Neural cell (in vitro differentiated cells): ENCODE results near the gene KRTAP5-6. TPM values are rescaled to one million over a fixed set of nuclear protein-coding genes. Genes with fewer than 3 reads are reported as not detected.

Experiments
- H2AFZ ChIP-seq: fragments of 200-600, 300-800 bp; sonication (generic), shearing (Covaris generic); 2 replicates; pipeline ENCODE4 v1.6.0; 2014; ENCODE audit warnings: low read depth, mild to moderate bottlenecking, antibody characterized with exemption, low read length, moderate library complexity
- H3F3A ChIP-seq: fragments of 200-600 bp; shearing (Covaris generic); 2 replicates; pipeline ENCODE4 v1.6.1; 2016; ENCODE audit warnings: mild to moderate bottlenecking, moderate library complexity, mixed read lengths, antibody characterized with exemption, low read length; ENCODE audit not compliant: insufficient read depth, poor library complexity, severe bottlenecking
- H3K27ac ChIP-seq: fragments of 200-600, 300-800 bp; sonication (generic), shearing (Covaris generic); 2 replicates; pipeline ENCODE4 v1.5.1; 2014; ENCODE audit warnings: mild to moderate bottlenecking, low read length, moderate library complexity
- H3K27me3 ChIP-seq: fragments of 300-800, 200-600 bp; sonication (generic), shearing (Covaris generic); 2 replicates; pipeline ENCODE4 v1.6.0; 2014; ENCODE audit warnings: mild to moderate bottlenecking, low read depth, low read length, moderate library complexity; ENCODE audit not compliant: insufficient read depth
- H3K36me3 ChIP-seq: fragments of 300-800, 200-600 bp; sonication (generic), shearing (Covaris generic); 2 replicates; pipeline ENCODE4 v1.5.1; 2014; ENCODE audit warnings: mild to moderate bottlenecking, antibody characterized with exemption, low read length, moderate library complexity; ENCODE audit not compliant: insufficient read depth
- H3K4me2 ChIP-seq: fragments of 300-800, 200-600 bp; sonication (generic), shearing (Covaris generic); 2 replicates; pipeline ENCODE4 v1.6.0; 2014; ENCODE audit warnings: mild to moderate bottlenecking, low read length
- H3K4me3 ChIP-seq: fragments of 300-800, 200-600 bp; sonication (generic), shearing (Covaris generic); 2 replicates; pipeline ENCODE4 v1.5.1; 2014; ENCODE audit warnings: mild to moderate bottlenecking, low read length, moderate library complexity
- H3K79me2 ChIP-seq: fragments of 200-600 bp; shearing (Covaris generic); replicated peaks from 2 replicates; pipeline ENCODE4 v1.6.0; 2014; ENCODE audit warnings: mild to moderate bottlenecking, low read length, moderate library complexity; ENCODE audit not compliant: insufficient read depth
- H3K9ac ChIP-seq: fragments of 300-800, 200-600 bp; sonication (generic), shearing (Covaris generic); 2 replicates; pipeline ENCODE4 v1.6.1; 2016; ENCODE audit warnings: mild to moderate bottlenecking, low read length, mixed read lengths
- H3K9me2 ChIP-seq: fragments of 200-600 bp; shearing (Covaris generic); 2 replicates; pipeline ENCODE4 v1.6.1; 2016; ENCODE audit warnings: mild to moderate bottlenecking, low read length, mixed read lengths; ENCODE audit not compliant: insufficient read depth
- H3K9me3 ChIP-seq: fragments of 200-600, 300-800 bp; sonication (generic), shearing (Covaris generic); 2 replicates; pipeline ENCODE4 v1.6.1; 2016; ENCODE audit warnings: mild to moderate bottlenecking, mixed run types, low read length, moderate library complexity, mixed read lengths
- H4K20me1 ChIP-seq: fragments of 200-600 bp; shearing (Covaris generic); 2 replicates; pipeline ENCODE4 v1.6.1; 2016; ENCODE audit warnings: mild to moderate bottlenecking, mixed run types; ENCODE audit not compliant: insufficient read depth
- EP300 ChIP-seq: fragments of 450-650 bp; conservative IDR thresholded peaks from 2 replicates; pipeline ENCODE4 v1.6.1; 2014; ENCODE audit warnings: antibody characterized with exemption, mild to moderate bottlenecking, moderate library complexity; ENCODE audit not compliant: poor library complexity, severe bottlenecking
- EZH2 ChIP-seq: fragments of 200-600, 300-800 bp; shearing (Covaris generic), sonication (generic); IDR thresholded peaks from 2 replicates; pipeline ENCODE4 v1.6.1; 2014; ENCODE audit warnings: antibody characterized with exemption, low read length, borderline replicate concordance, mild to moderate bottlenecking; ENCODE audit not compliant: insufficient read depth, poor library complexity, severe bottlenecking
- MXI1 ChIP-seq: fragments of 450-650 bp; conservative IDR thresholded peaks from 2 replicates; pipeline ENCODE4 v1.6.1; 2014; ENCODE audit warnings: antibody characterized with exemption, mild to moderate bottlenecking; ENCODE audit not compliant: poor library complexity, severe bottlenecking
- POLR2AphosphoS5 ChIP-seq: IDR thresholded peaks from 2 replicates; pipeline ENCODE4 v1.6.1; 2012
- RAD21 ChIP-seq: fragments of 450-650 bp; conservative IDR thresholded peaks from 2 replicates; pipeline ENCODE4 v1.6.1; 2014; ENCODE audit warnings: antibody characterized with exemption, mild to moderate bottlenecking, moderate library complexity
- SMC3 ChIP-seq: fragments of 450-650 bp; conservative IDR thresholded peaks from 2 replicates; pipeline ENCODE4 v1.6.1; 2014; ENCODE audit warnings: antibody characterized with exemption, mild to moderate bottlenecking, moderate library complexity; ENCODE audit not compliant: poor library complexity
- TAF1 ChIP-seq: IDR thresholded peaks from 2 replicates; pipeline ENCODE4 v1.6.1; 2012; ENCODE audit warnings: low read depth
- polyA plus RNA-seq: library from polyadenylated mRNA; depleted of rRNA; stranded (reverse); fragments of >200 nt; gene quantifications from 2 replicates; pipeline ENCODE4 v1.2.3, GENCODE V29; 2014
- TF ChIP-seq, protein P1 (sequence below): fragments of 450-650 bp; IDR thresholded peaks from 2 replicates; pipeline ENCODE4 v1.5.1; 2014; ENCODE audit warnings: antibody characterized with exemption, mild to moderate bottlenecking, moderate library complexity; ENCODE audit not compliant: poor library complexity, severe bottlenecking
- TF ChIP-seq, protein P2 (sequence below): IDR thresholded peaks from 2 replicates; pipeline ENCODE4 v1.6.1; 2012; ENCODE audit warnings: borderline replicate concordance

KRTAP5-6 gene
- polyA plus RNA-seq, 1 donor from 2014 or later: not detected

DNA sequence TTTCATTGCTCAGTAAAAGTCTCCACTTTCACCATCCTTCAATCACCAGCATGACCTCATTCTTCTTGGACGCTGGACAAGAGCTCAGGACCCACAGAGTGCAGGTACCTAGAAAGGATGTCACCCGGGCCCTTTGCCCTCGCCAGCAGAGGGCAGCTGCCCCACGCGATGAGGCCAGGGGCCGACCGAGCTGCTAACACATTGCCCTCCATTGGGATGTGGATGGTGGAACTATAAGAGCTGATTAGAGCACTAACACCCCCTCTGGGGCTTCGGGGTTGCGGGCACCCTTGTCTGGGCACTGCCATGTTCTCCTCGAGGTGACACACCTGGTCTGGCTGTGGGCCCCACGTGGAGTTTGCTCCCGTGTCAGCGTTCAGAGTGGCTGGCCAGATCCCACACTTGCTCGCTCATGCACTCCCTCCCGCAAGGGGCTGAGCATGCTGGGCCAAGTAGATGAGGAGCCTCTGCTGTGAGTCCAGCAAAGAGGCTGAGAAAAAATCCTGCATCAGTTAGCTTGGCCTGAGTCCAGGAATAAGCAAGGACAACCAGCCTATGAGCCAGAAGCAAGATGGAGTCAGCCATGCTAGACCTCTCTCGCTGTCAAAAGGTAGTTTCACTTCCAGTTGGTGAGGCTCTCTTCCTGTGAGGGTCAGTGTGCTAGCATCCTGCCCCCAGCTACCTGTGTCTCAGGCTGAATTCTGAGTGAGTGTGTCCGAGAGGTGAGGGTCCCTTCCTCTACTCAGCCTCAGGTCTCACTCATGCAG, 9.8 kb downstream of the KRTAP5-6 start:
- H3K4me2 ChIP-seq: no peak overlapping the region
- no peaks in the 10 kb centered on the region for H3K9me2 ChIP-seq
- H3K27ac ChIP-seq: no peak overlapping the region
- H3F3A ChIP-seq: no peaks in the 10 kb centered on the region
- H3K79me2 ChIP-seq: no peaks in the 10 kb centered on the region
- TF ChIP-seq, protein P1, sequence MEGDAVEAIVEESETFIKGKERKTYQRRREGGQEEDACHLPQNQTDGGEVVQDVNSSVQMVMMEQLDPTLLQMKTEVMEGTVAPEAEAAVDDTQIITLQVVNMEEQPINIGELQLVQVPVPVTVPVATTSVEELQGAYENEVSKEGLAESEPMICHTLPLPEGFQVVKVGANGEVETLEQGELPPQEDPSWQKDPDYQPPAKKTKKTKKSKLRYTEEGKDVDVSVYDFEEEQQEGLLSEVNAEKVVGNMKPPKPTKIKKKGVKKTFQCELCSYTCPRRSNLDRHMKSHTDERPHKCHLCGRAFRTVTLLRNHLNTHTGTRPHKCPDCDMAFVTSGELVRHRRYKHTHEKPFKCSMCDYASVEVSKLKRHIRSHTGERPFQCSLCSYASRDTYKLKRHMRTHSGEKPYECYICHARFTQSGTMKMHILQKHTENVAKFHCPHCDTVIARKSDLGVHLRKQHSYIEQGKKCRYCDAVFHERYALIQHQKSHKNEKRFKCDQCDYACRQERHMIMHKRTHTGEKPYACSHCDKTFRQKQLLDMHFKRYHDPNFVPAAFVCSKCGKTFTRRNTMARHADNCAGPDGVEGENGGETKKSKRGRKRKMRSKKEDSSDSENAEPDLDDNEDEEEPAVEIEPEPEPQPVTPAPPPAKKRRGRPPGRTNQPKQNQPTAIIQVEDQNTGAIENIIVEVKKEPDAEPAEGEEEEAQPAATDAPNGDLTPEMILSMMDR: no peak
- no peak for TF ChIP-seq POLR2AphosphoS5
- no peak overlapping the region for H2AFZ ChIP-seq
- no peaks in the 10 kb centered on the region for H3K36me3 ChIP-seq
- H3K4me3 ChIP-seq: no peak overlapping the region
- H3K9ac ChIP-seq: no peak overlapping the region
- H4K20me1 ChIP-seq: no peaks in the 10 kb centered on the region
- H3K27me3 ChIP-seq: no peaks in the 10 kb centered on the region
- no peaks in the 10 kb centered on the region for H3K9me3 ChIP-seq

DNA sequence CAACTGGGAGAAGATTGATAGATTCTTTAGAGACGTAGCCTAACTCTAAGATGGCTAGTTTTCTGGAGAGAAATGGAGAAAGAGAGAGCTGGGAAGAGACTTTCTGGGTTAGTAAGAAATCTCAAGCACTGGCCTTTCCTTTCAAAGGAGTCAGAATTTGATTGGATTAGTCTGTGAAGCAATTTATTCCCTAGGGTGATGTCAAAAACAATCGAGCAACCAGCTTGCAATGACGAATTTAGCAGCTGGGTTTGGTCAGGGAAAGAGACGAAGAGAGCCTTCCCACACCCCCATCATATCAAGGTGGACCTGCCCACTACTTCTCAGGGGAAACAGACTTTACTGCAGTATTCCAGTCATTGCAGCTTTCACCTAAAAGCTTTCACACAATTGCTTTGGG, 10.8 kb downstream of the KRTAP5-6 start:
- no peaks in the 10 kb centered on the region for H3K9me2 ChIP-seq
- H3K4me2 ChIP-seq: no peak overlapping the region
- H3K9ac ChIP-seq: no peak overlapping the region

More for the DNA sequence above, 10.8 kb downstream of the KRTAP5-6 start:
- H4K20me1 ChIP-seq: no peaks in the 10 kb centered on the region
- TF ChIP-seq, protein P1: no peak
- TF ChIP-seq TAF1: no peak
- no peak for TF ChIP-seq EZH2
- no peak for TF ChIP-seq MXI1
- no peak for TF ChIP-seq POLR2AphosphoS5
- TF ChIP-seq RAD21: no peak
- TF ChIP-seq SMC3: no peak
- TF ChIP-seq, protein P2, sequence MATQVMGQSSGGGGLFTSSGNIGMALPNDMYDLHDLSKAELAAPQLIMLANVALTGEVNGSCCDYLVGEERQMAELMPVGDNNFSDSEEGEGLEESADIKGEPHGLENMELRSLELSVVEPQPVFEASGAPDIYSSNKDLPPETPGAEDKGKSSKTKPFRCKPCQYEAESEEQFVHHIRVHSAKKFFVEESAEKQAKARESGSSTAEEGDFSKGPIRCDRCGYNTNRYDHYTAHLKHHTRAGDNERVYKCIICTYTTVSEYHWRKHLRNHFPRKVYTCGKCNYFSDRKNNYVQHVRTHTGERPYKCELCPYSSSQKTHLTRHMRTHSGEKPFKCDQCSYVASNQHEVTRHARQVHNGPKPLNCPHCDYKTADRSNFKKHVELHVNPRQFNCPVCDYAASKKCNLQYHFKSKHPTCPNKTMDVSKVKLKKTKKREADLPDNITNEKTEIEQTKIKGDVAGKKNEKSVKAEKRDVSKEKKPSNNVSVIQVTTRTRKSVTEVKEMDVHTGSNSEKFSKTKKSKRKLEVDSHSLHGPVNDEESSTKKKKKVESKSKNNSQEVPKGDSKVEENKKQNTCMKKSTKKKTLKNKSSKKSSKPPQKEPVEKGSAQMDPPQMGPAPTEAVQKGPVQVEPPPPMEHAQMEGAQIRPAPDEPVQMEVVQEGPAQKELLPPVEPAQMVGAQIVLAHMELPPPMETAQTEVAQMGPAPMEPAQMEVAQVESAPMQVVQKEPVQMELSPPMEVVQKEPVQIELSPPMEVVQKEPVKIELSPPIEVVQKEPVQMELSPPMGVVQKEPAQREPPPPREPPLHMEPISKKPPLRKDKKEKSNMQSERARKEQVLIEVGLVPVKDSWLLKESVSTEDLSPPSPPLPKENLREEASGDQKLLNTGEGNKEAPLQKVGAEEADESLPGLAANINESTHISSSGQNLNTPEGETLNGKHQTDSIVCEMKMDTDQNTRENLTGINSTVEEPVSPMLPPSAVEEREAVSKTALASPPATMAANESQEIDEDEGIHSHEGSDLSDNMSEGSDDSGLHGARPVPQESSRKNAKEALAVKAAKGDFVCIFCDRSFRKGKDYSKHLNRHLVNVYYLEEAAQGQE: no peak
- no peak for TF ChIP-seq EP300
- H3K27ac ChIP-seq: no peak overlapping the region
- no peaks in the 10 kb centered on the region for H3K79me2 ChIP-seq
- H3F3A ChIP-seq: no peaks in the 10 kb centered on the region
- H3K36me3 ChIP-seq: no peaks in the 10 kb centered on the region
- H3K27me3 ChIP-seq: no peaks in the 10 kb centered on the region
- no peak overlapping the region for H3K4me3 ChIP-seq
- no peak overlapping the region for H2AFZ ChIP-seq
- no peaks in the 10 kb centered on the region for H3K9me3 ChIP-seq
